Osteocyte (in vitro differentiated cells): Measurements from ENCODE around the gene TP53I11. TPM values are rescaled to one million over a fixed set of nuclear protein-coding genes. Genes with fewer than 3 reads are reported as not detected.

ENCODE experiments used
- DNase-seq: peaks from one replicate; pipeline ENCODE4 v3.0.0; 2021; ENCODE audit warnings: mixed read lengths; ENCODE audit not compliant: unreplicated experiment; ENCODE audit errors: extremely low spot score
- H3K27ac Mint-ChIP-seq: one replicate; pipeline ENCODE4 v1.8.0; 2021; ENCODE audit warnings: mild to moderate bottlenecking, mixed read lengths; ENCODE audit not compliant: unreplicated experiment
- H3K27me3 Mint-ChIP-seq: one replicate; pipeline ENCODE4 v1.8.0; 2021; ENCODE audit warnings: mixed read lengths; ENCODE audit not compliant: unreplicated experiment
- H3K36me3 Mint-ChIP-seq: one replicate; pipeline ENCODE4 v1.8.0; 2021; ENCODE audit warnings: mixed read lengths; ENCODE audit not compliant: unreplicated experiment
- H3K4me1 Mint-ChIP-seq: one replicate; pipeline ENCODE4 v1.8.0; 2021; ENCODE audit warnings: mixed read lengths; ENCODE audit not compliant: unreplicated experiment
- H3K4me3 Mint-ChIP-seq: one replicate; pipeline ENCODE4 v1.8.0; 2021; ENCODE audit warnings: mild to moderate bottlenecking, moderate library complexity, mixed read lengths; ENCODE audit not compliant: unreplicated experiment
- H3K9me3 Mint-ChIP-seq: one replicate; pipeline ENCODE4 v1.8.0; 2021; ENCODE audit warnings: mixed read lengths; ENCODE audit not compliant: unreplicated experiment
- CTCF ChIP-seq: fragments of 200-600 bp; sonication (generic); IDR thresholded peaks from 2 replicates; pipeline ENCODE4 v1.5.0; 2021; ENCODE audit warnings: antibody characterized with exemption, mild to moderate bottlenecking, moderate library complexity
- total RNA-seq: library from RNA; stranded (reverse); gene quantifications from 2 replicates; pipeline ENCODE4 v1.2.1, GENCODE V29; 2021

TP53I11 gene
- total RNA-seq, 1 donor from 2014 or later, result 159 TPM

DNA sequence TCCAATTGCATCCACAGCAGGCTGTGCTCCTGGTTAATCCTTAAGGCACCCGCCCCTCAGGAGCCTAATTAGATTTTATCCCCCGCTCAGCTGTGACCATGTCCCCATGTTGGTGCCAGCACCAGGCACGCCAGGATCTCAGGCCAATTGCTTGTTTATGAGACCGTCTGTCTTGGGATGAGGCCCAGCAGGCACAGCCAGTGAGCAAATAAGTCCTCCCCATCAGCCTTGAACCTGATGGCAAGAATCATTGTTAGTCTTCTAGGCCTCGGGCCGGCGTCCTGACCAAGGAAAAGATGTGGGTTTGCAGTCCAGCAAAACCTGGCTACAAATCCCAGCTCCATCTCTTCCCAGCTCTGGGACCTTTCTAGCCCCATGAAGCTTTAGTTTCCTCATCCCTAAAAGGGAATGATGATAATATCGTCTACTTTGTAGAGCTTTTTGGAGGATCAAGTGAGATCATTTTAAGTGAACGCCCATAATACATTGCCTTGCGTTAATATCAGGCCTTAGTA, 57.3 kb downstream of the TP53I11 start:
- no peak for TF ChIP-seq CTCF
- Mint-ChIP-seq H3K4me3 (no peak overlapping the region), H3K36me3 (no peaks in the 10 kb centered on the region), H3K4me1 (peaks cover 21% of the 10 kb centered on the region), H3K27ac (no peak overlapping the region), H3K9me3 (no peaks in the 10 kb centered on the region), H3K27me3 (no peaks in the 10 kb centered on the region)
- DNase-seq, result no peak

- no peaks in the 10 kb centered on the region for H3K9me3 Mint-ChIP-seq
- TF ChIP-seq CTCF, result no peak
- H3K36me3 Mint-ChIP-seq, result no peaks in the 10 kb centered on the region
- H3K27ac Mint-ChIP-seq, result no peak overlapping the region
- DNase-seq, result no peak
- H3K27me3 Mint-ChIP-seq, result no peaks in the 10 kb centered on the region
- no peak overlapping the region for H3K4me3 Mint-ChIP-seq
- peaks cover 22% of the 10 kb centered on the region for H3K4me1 Mint-ChIP-seq
Observed at GRCh38 chr11:44892843-44893242, 57.8 kb downstream of the TP53I11 start.

DNA sequence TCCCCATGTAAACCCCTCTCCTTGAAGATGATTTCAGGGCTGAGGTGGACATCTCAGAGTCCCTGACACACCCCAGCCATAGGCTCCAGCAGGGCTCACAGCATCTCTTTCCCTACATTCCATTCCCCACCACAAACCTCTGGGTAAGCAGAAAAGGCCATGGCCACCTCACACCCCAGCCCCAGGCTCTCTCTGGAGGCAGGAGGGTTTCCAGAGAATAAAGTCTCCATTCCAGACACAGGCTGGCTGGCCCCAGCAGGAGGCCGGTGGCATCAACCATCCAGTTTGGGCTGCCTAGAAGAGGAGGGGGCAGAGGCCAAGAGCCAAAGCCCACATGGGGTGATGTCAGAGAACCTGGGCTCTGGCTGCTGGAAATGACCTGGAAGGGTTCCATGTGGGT, 61.4 kb downstream of the TP53I11 start:
- H3K4me3 Mint-ChIP-seq, result no peak overlapping the region
- H3K36me3 Mint-ChIP-seq, result no peaks in the 10 kb centered on the region
- peaks cover 47% of the 10 kb centered on the region for H3K4me1 Mint-ChIP-seq
- TF ChIP-seq CTCF, result no peak
- H3K27ac Mint-ChIP-seq, result no peak overlapping the region
- no peaks in the 10 kb centered on the region for H3K27me3 Mint-ChIP-seq
- no peak for DNase-seq
- H3K9me3 Mint-ChIP-seq, result no peaks in the 10 kb centered on the region

DNA sequence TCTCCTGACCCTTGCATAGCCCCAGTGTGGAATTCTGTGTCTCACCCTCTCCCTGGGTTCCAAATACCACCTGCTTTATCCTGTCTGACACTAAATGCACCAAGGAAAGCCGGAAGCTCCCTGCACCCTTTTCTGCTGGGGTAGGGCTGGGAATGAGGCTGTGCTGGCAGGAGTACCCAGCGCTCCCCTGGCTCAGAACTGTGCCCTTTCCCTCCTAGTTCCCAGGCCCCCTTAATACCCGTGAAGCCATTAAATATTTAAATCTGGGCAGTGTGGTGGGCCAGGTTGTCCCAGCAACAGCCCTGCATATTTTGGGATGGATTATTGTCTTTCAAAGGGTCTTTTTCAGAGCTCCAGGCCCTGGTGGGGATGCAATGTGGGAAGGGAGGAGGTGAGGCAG, 63.0 kb downstream of the TP53I11 start:
- no peak for TF ChIP-seq CTCF
- H3K4me3 Mint-ChIP-seq, result no peak overlapping the region
- H3K27ac Mint-ChIP-seq, result no peak overlapping the region
- DNase-seq, result no peak
- H3K4me1 Mint-ChIP-seq, result peaks cover 41% of the 10 kb centered on the region
- no peaks in the 10 kb centered on the region for H3K27me3 Mint-ChIP-seq
- H3K9me3 Mint-ChIP-seq, result no peaks in the 10 kb centered on the region
- H3K36me3 Mint-ChIP-seq, result no peaks in the 10 kb centered on the region

DNA sequence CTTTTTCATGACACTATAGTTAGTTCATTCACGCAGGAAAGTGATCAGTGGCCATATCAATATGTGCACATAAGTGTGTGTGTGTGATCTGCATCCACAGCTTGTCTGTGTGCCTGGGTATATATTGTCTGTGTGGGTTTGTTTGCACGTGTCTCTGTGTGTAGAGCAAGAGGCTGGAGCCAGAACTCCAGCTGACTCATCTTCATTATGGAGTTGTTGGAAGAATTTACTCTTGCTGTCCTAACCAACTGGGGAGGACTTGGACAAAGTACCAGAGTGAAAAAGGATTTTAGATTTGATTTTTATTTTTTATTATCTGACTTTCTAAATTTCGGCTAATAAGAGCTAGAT, 63.9 kb downstream of the TP53I11 start:
- no peaks in the 10 kb centered on the region for H3K36me3 Mint-ChIP-seq
- no peak overlapping the region for H3K4me3 Mint-ChIP-seq
- TF ChIP-seq CTCF, result no peak
- DNase-seq, result no peak
- H3K4me1 Mint-ChIP-seq, result peaks cover 41% of the 10 kb centered on the region
- H3K27ac Mint-ChIP-seq, result no peak overlapping the region
- no peaks in the 10 kb centered on the region for H3K9me3 Mint-ChIP-seq
- H3K27me3 Mint-ChIP-seq, result no peaks in the 10 kb centered on the region
